Left lung (tissue), 10 donors: ENCODE data around the gene PEX13. TPM values are rescaled to one million over a fixed set of nuclear protein-coding genes. Genes with fewer than 3 reads are reported as not detected.

Source experiments
- ATAC-seq: fragments of 200-7000 bp; cut with Tn5 transposase; one replicate; pipeline ENCODE4 v1.9.1; 2020; ENCODE audit warnings: moderate library complexity
- DNase-seq, 4 donors: peaks; one replicate each; pipeline ENCODE4 v3.0.0-alpha.2; 2013 to 2020
- H3K27ac ChIP-seq, 2 donors: fragments of 200-600 bp; sonication (generic) in 1 of 2; one replicate each; pipeline versions ENCODE4 v1.5.0 to v1.8.0; 2020 to 2021
- H3K27me3 ChIP-seq, 2 donors: fragments of 200-600 bp; sonication (generic) in 1 of 2; one replicate each; pipeline versions ENCODE4 v1.5.0 to v1.8.0; 2020 to 2021
- H3K36me3 ChIP-seq, 2 donors: fragments of 200-600 bp; sonication (generic) in 1 of 2; one replicate each; pipeline versions ENCODE4 v1.5.0 to v1.8.0; 2020 to 2021
- H3K4me1 ChIP-seq, 2 donors: fragments of 200-600 bp; one replicate each; pipeline ENCODE4 v1.8.0; 2021
- H3K4me3 ChIP-seq, 2 donors: fragments of 200-600 bp; sonication (generic) in 1 of 2; one replicate each; pipeline versions ENCODE4 v1.5.0 to v1.8.0; 2020 to 2021; ENCODE audit warnings: mild to moderate bottlenecking in 1 of 2
- H3K9me3 ChIP-seq, 2 donors: fragments of 200-600 bp; sonication (generic) in 1 of 2; one replicate each; pipeline versions ENCODE4 v1.5.0 to v1.8.0; 2020 to 2021
- CTCF ChIP-seq, 2 donors: fragments of 200-600 bp; sonication (generic) in 1 of 2; IDR thresholded peaks; one replicate each; pipeline versions ENCODE4 v1.5.0 to v1.8.0; 2021; ENCODE audit warnings: antibody characterized with exemption in 2 of 2
- intact Hi-C, 2 donors: fragments of 100-400 bp; cut with DNase I; formaldehyde crosslinking; loops; one replicate each; pipeline versions ENCODE4 v1.11.2 to v1.14.2; 2022
- polyA plus RNA-seq, 6 donors: library from polyadenylated mRNA; unstranded; fragments of 120-200 nt; gene quantifications; one replicate each; pipeline ENCODE4 v1.2.1, GENCODE V29; 2013; ENCODE audit not compliant: insufficient read length in 6 of 6
- total RNA-seq, 2 donors: library from RNA; stranded (reverse); fragmentation: NEBNext Ultra II Directional; extraction: Animal tissue kit (Norgen Biotek cat#: 25700); gene quantifications; one replicate each; pipeline ENCODE4 v1.2.1, GENCODE V29; 2021
- donor health status: DM: no; HTN: yes; CAD: no.
- donor health status: DM: no; HTN: no; CAD: no.

PEX13 gene
- total and polyA plus RNA-seq, 8 donors, result 24.7 to 31.4 (median 28.5) TPM

- Histone ChIP-seq H3K27ac (no peak overlapping the region), H3K27me3 (no peaks in the 10 kb centered on the region), H3K9me3 (no peaks in the 10 kb centered on the region), H3K4me3 (no peak overlapping the region), H3K4me1 (no peaks in the 10 kb centered on the region), H3K36me3 (peaks cover 0 to 54% of the 10 kb centered on the region in 2 donors)
- intact Hi-C loops, result no loop called here
- DNase-seq (no peak), ATAC-seq (no peak)
- TF ChIP-seq CTCF (IDR thresholded peaks at IDR 0.05), result no peak
Observed at GRCh38 chr2:61089797-61090196, 72.3 kb downstream of the PEX13 start.

- H3K36me3 ChIP-seq, result peaks cover 0 to 48% of the 10 kb centered on the region in 2 donors
- intact Hi-C loops, result no loop called here
- no peak for TF ChIP-seq CTCF (IDR thresholded peaks at IDR 0.05)
- ATAC-seq (no peak), DNase-seq (no peak)
- H3K9me3 ChIP-seq, result no peaks in the 10 kb centered on the region
- no peak overlapping the region for H3K27ac ChIP-seq
- no peaks in the 10 kb centered on the region for H3K4me1 ChIP-seq
- no peak overlapping the region for H3K4me3 ChIP-seq
- no peaks in the 10 kb centered on the region for H3K27me3 ChIP-seq
Observed at GRCh38 chr2:61090386-61090921, 72.9 kb downstream of the PEX13 start.

GRCh38 chr2:61091485-61091884, 74.0 kb downstream of the PEX13 start:
- Histone ChIP-seq H3K9me3 (no peaks in the 10 kb centered on the region), H3K27me3 (no peaks in the 10 kb centered on the region), H3K36me3 (peaks cover 0 to 42% of the 10 kb centered on the region in 2 donors), H3K4me3 (no peak overlapping the region), H3K4me1 (no peaks in the 10 kb centered on the region), H3K27ac (no peak overlapping the region)
- intact Hi-C loops, result no loop called here
- no peak for TF ChIP-seq CTCF (IDR thresholded peaks at IDR 0.05)
- no peak for DNase-seq
- ATAC-seq, result no peak

GRCh38 chr2:61096438-61096837, 78.9 kb downstream of the PEX13 start:
- DNase-seq (no peak), ATAC-seq (no peak)
- Histone ChIP-seq H3K36me3 (peaks cover 0 to 3% of the 10 kb centered on the region in 2 donors), H3K9me3 (no peaks in the 10 kb centered on the region), H3K4me1 (no peaks in the 10 kb centered on the region), H3K4me3 (no peak overlapping the region), H3K27me3 (no peaks in the 10 kb centered on the region), H3K27ac (no peak overlapping the region)
- intact Hi-C loops, result no loop called here
- no peak for TF ChIP-seq CTCF (IDR thresholded peaks at IDR 0.05)

GRCh38 chr2:61100801-61101200, 83.3 kb downstream of the PEX13 start:
- H3K27me3 ChIP-seq, result no peaks in the 10 kb centered on the region
- no peak overlapping the region for H3K27ac ChIP-seq
- H3K36me3 ChIP-seq, result peaks cover 0 to 22% of the 10 kb centered on the region in 2 donors
- TF ChIP-seq CTCF (IDR thresholded peaks at IDR 0.05), result no peak
- DNase-seq (no peak), ATAC-seq (no peak)
- no peaks in the 10 kb centered on the region for H3K9me3 ChIP-seq
- intact Hi-C loops, result no loop called here
- H3K4me1 ChIP-seq, result no peaks in the 10 kb centered on the region
- H3K4me3 ChIP-seq, result no peak overlapping the region

Other genes with a start within 250 kb of the PEX13 start
- 10 to 100 TPM; 21.0 to 31.8 TPM for gene REL, start 136.1 kb upstream of the PEX13 start, total RNA-seq
- gene REL, start 136.1 kb upstream of the PEX13 start, polyA plus RNA-seq, result 10 to 100 TPM in 5 of 6 donors, 1 to 10 TPM in 1; 10.0 to 12.8 (median 10.9) TPM
- 10 to 100 TPM in 1 of 2 donors, 1 to 10 TPM in 1; 8.6 to 14.2 TPM for gene PUS10, start 535 bp downstream of the PEX13 start, total RNA-seq
- gene PUS10, start 535 bp downstream of the PEX13 start, polyA plus RNA-seq, result 10 to 100 TPM; 10.5 to 16.1 (median 12.2) TPM
- 10 to 100 TPM; 13.8 to 16.2 TPM for gene SANBR, start 48.2 kb downstream of the PEX13 start, total RNA-seq
- gene SANBR, start 48.2 kb downstream of the PEX13 start, polyA plus RNA-seq, result 10 to 100 TPM; 36.0 to 44.1 (median 37.1) TPM
- gene C2orf74, start 144.5 kb downstream of the PEX13 start, total RNA-seq, result 10 to 100 TPM in 1 of 2 donors, 1 to 10 TPM in 1; 5.0 to 11.4 TPM
- 10 to 100 TPM; 12.0 to 26.5 (median 19.5) TPM for gene C2orf74, start 144.5 kb downstream of the PEX13 start, polyA plus RNA-seq